WTC11 (cell line): ENCODE results near the gene CCDC9. TPM values are rescaled to one million over a fixed set of nuclear protein-coding genes. Genes with fewer than 3 reads are reported as not detected.
A peak's percentile ranks its signal among the peaks of the same experiment; 100 is the strongest.

ENCODE experiments used
- ATAC-seq: fragments of 200-7000 bp; cut with Tn5 transposase; 2 replicates; pipeline ENCODE4 v1.10.0; 2021; ENCODE audit warnings: mild to moderate bottlenecking, moderate library complexity
- CTCF ChIA-PET: fragments of 300-600 bp; sonication (Branson Sonifier 250); formaldehyde crosslinking; loops from one replicate; lab custom pipeline; 2021; ENCODE audit warnings: antibody characterized with exemption; lab: Charles Lee
- POLR2A ChIA-PET: fragments of 350-600 bp; sonication (Branson Sonifier 250); formaldehyde crosslinking; loops from one replicate; lab custom pipeline; 2021; ENCODE audit warnings: antibody characterized with exemption; lab: Charles Lee
- DNase-seq: peaks from one replicate; pipeline ENCODE4 v3.0.0; 2021; ENCODE audit warnings: low spot score
- H3K27ac Mint-ChIP-seq: 2 replicates; pipeline ENCODE4 v1.8.0; 2021; ENCODE audit warnings: mixed read lengths
- H3K27me3 Mint-ChIP-seq: 2 replicates; pipeline ENCODE4 v1.8.0; 2021; ENCODE audit warnings: low read depth, mild to moderate bottlenecking, moderate library complexity, mixed read lengths
- H3K36me3 Mint-ChIP-seq: 2 replicates; pipeline ENCODE4 v1.8.0; 2021; ENCODE audit warnings: mixed read lengths
- H3K4me1 Mint-ChIP-seq: 2 replicates; pipeline ENCODE4 v1.8.0; 2022; ENCODE audit warnings: mixed read lengths
- H3K4me3 Mint-ChIP-seq: 2 replicates; pipeline ENCODE4 v1.8.0; 2021; ENCODE audit warnings: mild to moderate bottlenecking, moderate library complexity, mixed read lengths
- H3K9me3 Mint-ChIP-seq: 2 replicates; pipeline ENCODE4 v1.8.0; 2021; ENCODE audit warnings: mixed read lengths
- E2F1 ChIP-seq: sonication (generic); formaldehyde crosslinking; IDR thresholded peaks from 2 replicates; pipeline ENCODE4 v1.8.0; 2022; ENCODE audit warnings: mild to moderate bottlenecking, missing genetic modification reagents
- EMX1 ChIP-seq: fragments of 250-450 bp; sonication (Bioruptor Pico); IDR thresholded peaks from 2 replicates; pipeline ENCODE4 v1.8.0; 2021; ENCODE audit warnings: mild to moderate bottlenecking
- FOXK1 ChIP-seq: sonication (generic); formaldehyde crosslinking; IDR thresholded peaks from 2 replicates; pipeline ENCODE4 v1.8.0; 2022; ENCODE audit warnings: mild to moderate bottlenecking, moderate library complexity, missing genetic modification reagents
- GTF2I ChIP-seq: fragments of 250-450 bp; sonication (Bioruptor Pico); conservative IDR thresholded peaks from 2 replicates; pipeline ENCODE4 v1.4.0; 2021; ENCODE audit warnings: mild to moderate bottlenecking
- KAT7 ChIP-seq: sonication (generic); formaldehyde crosslinking; IDR thresholded peaks from 2 replicates; pipeline ENCODE4 v1.8.1; 2023; ENCODE audit warnings: missing genetic modification reagents, mild to moderate bottlenecking, borderline replicate concordance
- NFATC4 ChIP-seq: fragments of 250-450 bp; sonication (Bioruptor Pico); IDR thresholded peaks from 2 replicates; pipeline ENCODE4 v1.9.0; 2021; ENCODE audit warnings: mild to moderate bottlenecking
- RELA ChIP-seq: sonication (generic); formaldehyde crosslinking; IDR thresholded peaks from 2 replicates; pipeline ENCODE4 v1.8.1; 2022; ENCODE audit warnings: missing genetic modification reagents, mild to moderate bottlenecking, borderline replicate concordance
- SOX15 ChIP-seq: fragments of 250-450 bp; sonication (Bioruptor Pico); IDR thresholded peaks from 2 replicates; pipeline ENCODE4 v1.9.0; 2021; ENCODE audit warnings: mild to moderate bottlenecking
- SP1 ChIP-seq: sonication (generic); formaldehyde crosslinking; conservative IDR thresholded peaks from 2 replicates; pipeline ENCODE4 v1.8.1; 2022; ENCODE audit warnings: missing genetic modification reagents
- TEAD1 ChIP-seq: sonication (generic); formaldehyde crosslinking; IDR thresholded peaks from 2 replicates; pipeline ENCODE4 v1.8.0; 2022; ENCODE audit warnings: mild to moderate bottlenecking, missing genetic modification reagents
- ZBTB21 ChIP-seq: sonication (generic); formaldehyde crosslinking; IDR thresholded peaks from 2 replicates; pipeline ENCODE4 v1.8.1; 2023; ENCODE audit warnings: mild to moderate bottlenecking, missing genetic modification reagents, borderline replicate concordance
- ZBTB43 ChIP-seq: sonication (generic); formaldehyde crosslinking; IDR thresholded peaks from 2 replicates; pipeline ENCODE4 v1.8.1; 2023; ENCODE audit warnings: mild to moderate bottlenecking, missing genetic modification reagents
- ZNF138 ChIP-seq: sonication (generic); formaldehyde crosslinking; conservative IDR thresholded peaks from 2 replicates; pipeline ENCODE4 v1.8.1; 2022; ENCODE audit warnings: mild to moderate bottlenecking, moderate library complexity, missing genetic modification reagents
- ZNF416 ChIP-seq: fragments of 250-450 bp; sonication (Bioruptor Pico); IDR thresholded peaks from 2 replicates; pipeline ENCODE4 v1.9.0; 2021; ENCODE audit warnings: mild to moderate bottlenecking, inconsistent platforms
- total RNA-seq: library from RNA; stranded (reverse); gene quantifications from 3 replicates; pipeline ENCODE4 v1.2.3, GENCODE V29; 2021
- TF ChIP-seq, protein P1 (sequence below): sonication (generic); formaldehyde crosslinking; IDR thresholded peaks from 2 replicates; pipeline ENCODE4 v1.8.0; 2022; ENCODE audit warnings: missing genetic modification reagents

CCDC9 gene
- total RNA-seq, 1 experiment from 2014 or later = 37.7 TPM

- Mint-ChIP-seq H3K27ac (peak within 1 kb of the TSS; percentile 99), H3K27me3 (peaks cover 24% of the 10 kb centered on the region), H3K9me3 (no peaks in the 10 kb centered on the region), H3K4me3 (peak within 1 kb of the TSS; percentile 91), H3K36me3 (peaks cover 8% of the 10 kb centered on the region; the same call in 1 of the 2 replicates), H3K4me1 (peaks cover 16% of the 10 kb centered on the region)
- TF ChIP-seq SP1 (CRISPR knock-in tag) (peak; percentile 56; the same call in 1 of the 2 replicates), ZNF416 (CRISPR knock-in tag) (0 out of 2 replicates have a peak, but pooled peaks have one; percentile 32), TEAD1 (CRISPR knock-in tag) (no peak), EMX1 (CRISPR knock-in tag) (no peak), E2F1 (CRISPR knock-in tag) (no peak), SOX15 (no peak), ZBTB43 (no peak)
- ATAC-seq (peak; percentile 78), DNase-seq (peak; percentile 99)
- CTCF ChIA-PET = interaction anchor here (0.6 to 3.0 kb wide), 26 partner anchors 8 to 1464 kb away, joined by 3 to 33 read pairs (median 5); partner anchors contain the start of genes CCDC9, DHX34, KPTN and ZC3H4
- POLR2A ChIA-PET = interaction anchor here (0.6 to 2.6 kb wide), 10 partner anchors 17 to 1371 kb away, joined by 3 to 46 read pairs (median 7); partner anchors contain the start of genes CCDC9 and ZC3H4
These were observed 18.0 kb downstream of the CCDC9 start, which contains the start of gene INAFM1 for GRCh38 chr19:47274071-47274890. Gene INAFM1, plus strand, starts transcription at chr19:47274885. Its CDS starts 35 bp downstream, at chr19:47274920.

- Mint-ChIP-seq H3K27ac (no peak overlapping the region), H3K4me3 (peak overlapping the region; percentile 71), H3K27me3 (peaks cover 24% of the 10 kb centered on the region), H3K4me1 (peaks cover 16% of the 10 kb centered on the region), H3K36me3 (peaks cover 4% of the 10 kb centered on the region; the same call in 1 of the 2 replicates), H3K9me3 (no peaks in the 10 kb centered on the region)
- ChIA-PET CTCF (interaction anchor here (1.0 to 3.0 kb wide), 16 partner anchors 9 to 262 kb away, joined by 3 to 33 read pairs (median 7); partner anchors contain the start of genes CCDC9, DHX34, KPTN and ZC3H4), POLR2A (interaction anchor here (1.5 to 2.6 kb wide), 5 partner anchors 18 to 215 kb away, joined by 3 to 46 read pairs (median 7); partner anchors contain the start of genes CCDC9 and ZC3H4)
- peak; percentile 45 for DNase-seq
- no peak for TF ChIP-seq FOXK1 (CRISPR knock-in tag)
- TF ChIP-seq, protein P1, sequence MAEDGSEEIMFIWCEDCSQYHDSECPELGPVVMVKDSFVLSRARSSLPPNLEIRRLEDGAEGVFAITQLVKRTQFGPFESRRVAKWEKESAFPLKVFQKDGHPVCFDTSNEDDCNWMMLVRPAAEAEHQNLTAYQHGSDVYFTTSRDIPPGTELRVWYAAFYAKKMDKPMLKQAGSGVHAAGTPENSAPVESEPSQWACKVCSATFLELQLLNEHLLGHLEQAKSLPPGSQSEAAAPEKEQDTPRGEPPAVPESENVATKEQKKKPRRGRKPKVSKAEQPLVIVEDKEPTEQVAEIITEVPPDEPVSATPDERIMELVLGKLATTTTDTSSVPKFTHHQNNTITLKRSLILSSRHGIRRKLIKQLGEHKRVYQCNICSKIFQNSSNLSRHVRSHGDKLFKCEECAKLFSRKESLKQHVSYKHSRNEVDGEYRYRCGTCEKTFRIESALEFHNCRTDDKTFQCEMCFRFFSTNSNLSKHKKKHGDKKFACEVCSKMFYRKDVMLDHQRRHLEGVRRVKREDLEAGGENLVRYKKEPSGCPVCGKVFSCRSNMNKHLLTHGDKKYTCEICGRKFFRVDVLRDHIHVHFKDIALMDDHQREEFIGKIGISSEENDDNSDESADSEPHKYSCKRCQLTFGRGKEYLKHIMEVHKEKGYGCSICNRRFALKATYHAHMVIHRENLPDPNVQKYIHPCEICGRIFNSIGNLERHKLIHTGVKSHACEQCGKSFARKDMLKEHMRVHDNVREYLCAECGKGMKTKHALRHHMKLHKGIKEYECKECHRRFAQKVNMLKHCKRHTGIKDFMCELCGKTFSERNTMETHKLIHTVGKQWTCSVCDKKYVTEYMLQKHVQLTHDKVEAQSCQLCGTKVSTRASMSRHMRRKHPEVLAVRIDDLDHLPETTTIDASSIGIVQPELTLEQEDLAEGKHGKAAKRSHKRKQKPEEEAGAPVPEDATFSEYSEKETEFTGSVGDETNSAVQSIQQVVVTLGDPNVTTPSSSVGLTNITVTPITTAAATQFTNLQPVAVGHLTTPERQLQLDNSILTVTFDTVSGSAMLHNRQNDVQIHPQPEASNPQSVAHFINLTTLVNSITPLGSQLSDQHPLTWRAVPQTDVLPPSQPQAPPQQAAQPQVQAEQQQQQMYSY (CRISPR knock-in tag) = 0 out of 2 replicates have a peak, but pooled peaks have one; percentile 35
- TF ChIP-seq ZNF138 (CRISPR knock-in tag) = no peak
- no peak for TF ChIP-seq ZBTB21
- TF ChIP-seq KAT7 = 0 out of 2 replicates have a peak, but pooled peaks have one; percentile 32
- TF ChIP-seq NFATC4 (CRISPR knock-in tag) = peak; percentile 55; the same call in 1 of the 2 replicates
- peak; percentile 59; the same call in 1 of the 2 replicates for TF ChIP-seq RELA (CRISPR knock-in tag)
- TF ChIP-seq GTF2I (CRISPR knock-in tag) = no peak
- no peak for ATAC-seq
These were observed 18.8 kb downstream of the CCDC9 start for GRCh38 chr19:47274891-47275761.
